Measurements from ENCODE around the gene DCAF4.

DNA sequence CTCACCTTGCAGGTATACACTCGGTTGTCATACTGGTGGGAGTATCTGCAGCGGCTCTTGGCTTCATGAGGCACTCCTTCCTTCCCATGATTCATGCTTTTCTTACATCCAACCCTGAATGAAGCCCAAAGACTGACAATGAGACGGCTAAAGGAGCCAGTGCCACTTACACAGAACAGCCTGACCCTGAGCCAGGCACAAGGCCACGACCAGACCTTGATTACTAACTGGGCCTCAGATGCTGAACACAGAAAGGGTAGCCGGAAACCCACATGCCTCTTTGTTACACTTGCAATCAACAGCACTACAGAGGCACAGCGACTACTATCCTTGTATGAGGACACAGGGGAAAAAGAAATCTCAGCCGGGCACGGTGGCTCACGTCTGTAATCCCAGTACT lies 52.6 kb downstream of the DCAF4 start:
- TF ChIP-seq, protein P1, sequence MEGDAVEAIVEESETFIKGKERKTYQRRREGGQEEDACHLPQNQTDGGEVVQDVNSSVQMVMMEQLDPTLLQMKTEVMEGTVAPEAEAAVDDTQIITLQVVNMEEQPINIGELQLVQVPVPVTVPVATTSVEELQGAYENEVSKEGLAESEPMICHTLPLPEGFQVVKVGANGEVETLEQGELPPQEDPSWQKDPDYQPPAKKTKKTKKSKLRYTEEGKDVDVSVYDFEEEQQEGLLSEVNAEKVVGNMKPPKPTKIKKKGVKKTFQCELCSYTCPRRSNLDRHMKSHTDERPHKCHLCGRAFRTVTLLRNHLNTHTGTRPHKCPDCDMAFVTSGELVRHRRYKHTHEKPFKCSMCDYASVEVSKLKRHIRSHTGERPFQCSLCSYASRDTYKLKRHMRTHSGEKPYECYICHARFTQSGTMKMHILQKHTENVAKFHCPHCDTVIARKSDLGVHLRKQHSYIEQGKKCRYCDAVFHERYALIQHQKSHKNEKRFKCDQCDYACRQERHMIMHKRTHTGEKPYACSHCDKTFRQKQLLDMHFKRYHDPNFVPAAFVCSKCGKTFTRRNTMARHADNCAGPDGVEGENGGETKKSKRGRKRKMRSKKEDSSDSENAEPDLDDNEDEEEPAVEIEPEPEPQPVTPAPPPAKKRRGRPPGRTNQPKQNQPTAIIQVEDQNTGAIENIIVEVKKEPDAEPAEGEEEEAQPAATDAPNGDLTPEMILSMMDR (IDR thresholded peaks at IDR 0.05) = no peak
- no peak for TF ChIP-seq POLR2A (IDR thresholded peaks at IDR 0.05)

Data from testis (tissue), 2 donors.